Transverse colon (tissue), 4 donors: ENCODE measurements around the gene UBQLNL.

Experiments used
- CTCF ChIP-seq, 5 experiments: fragments of 200-600 bp in 3 of 5; fragments of 450-650 bp in 2 of 5; sonication (generic) in 3 of 5; IDR thresholded peaks; 1 replicate in 2 of 5; 2 replicates in 3 of 5; pipeline ENCODE4 v1.5.1; 2016 to 2017; ENCODE audit warnings: antibody characterized with exemption in 5 of 5, inconsistent platforms in 3 of 5, mild to moderate bottlenecking in 2 of 5, moderate library complexity in 1 of 5
- EP300 ChIP-seq: sonication (generic); formaldehyde crosslinking; IDR thresholded peaks from one replicate; pipeline ENCODE4 v1.6.1; 2017; ENCODE audit warnings: antibody characterized with exemption, low read depth
- POLR2A ChIP-seq: fragments of 450-650 bp; IDR thresholded peaks from one replicate; pipeline ENCODE4 v1.6.1; 2016; ENCODE audit warnings: antibody characterized with exemption, mild to moderate bottlenecking, moderate library complexity
- POLR2AphosphoS5 ChIP-seq, 3 donors: sonication (generic); formaldehyde crosslinking; IDR thresholded peaks; one replicate each; pipeline ENCODE4 v1.6.1; 2016; ENCODE audit warnings: antibody characterized with exemption in 3 of 3

DNA sequence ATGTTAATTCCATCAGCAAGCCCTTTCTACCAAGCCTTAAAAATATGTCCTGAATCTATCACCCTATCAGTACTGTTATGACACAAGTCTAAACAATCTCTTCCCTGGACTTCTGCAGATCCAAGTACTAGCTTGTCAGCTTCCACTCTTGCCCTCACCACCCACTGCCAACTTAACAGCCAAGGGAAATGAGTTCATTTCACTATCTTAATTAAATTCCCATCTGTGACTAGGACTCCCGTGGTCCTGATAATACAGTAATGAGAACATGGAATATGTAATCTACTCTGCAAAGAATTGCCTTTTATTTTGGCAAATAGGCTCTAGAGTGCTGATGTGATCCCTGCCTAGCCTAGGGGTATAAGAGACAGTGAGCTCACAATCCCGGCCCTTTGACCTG, 16.8 kb downstream of the UBQLNL start:
- TF ChIP-seq CTCF (IDR thresholded peaks at IDR 0.05) (no peak), POLR2A (no peak), POLR2AphosphoS5 (IDR thresholded peaks at IDR 0.05) (no peak), EP300 (no peak)
